ACC112 (cell line): ENCODE results near the gene OTOG.

Experiments used
- H2AFZ ChIP-seq: fragments of 200-600 bp; sonication (generic); one replicate; pipeline ENCODE4 v1.6.0; 2017; ENCODE audit warnings: antibody characterized with exemption, low read length; ENCODE audit not compliant: unreplicated experiment
- H3K27ac ChIP-seq: fragments of 200-600 bp; sonication (generic); 2 replicates; pipeline ENCODE4 v1.5.1; 2014; ENCODE audit warnings: low read depth, mild to moderate bottlenecking, antibody characterized with exemption, low read length, moderate library complexity
- H3K27me3 ChIP-seq: fragments of 200-600 bp; sonication (generic); 2 replicates; pipeline ENCODE4 v1.6.1; 2014; ENCODE audit warnings: mild to moderate bottlenecking, antibody characterized with exemption, low read length, moderate library complexity, mixed read lengths; ENCODE audit not compliant: insufficient read depth
- H3K36me3 ChIP-seq: fragments of 200-600 bp; sonication (generic); 2 replicates; pipeline ENCODE4 v1.6.1; 2016; ENCODE audit warnings: mild to moderate bottlenecking, antibody characterized with exemption, low read length, moderate library complexity, mixed read lengths; ENCODE audit not compliant: insufficient read depth
- H3K4me1 ChIP-seq: fragments of 200-600 bp; sonication (generic); one replicate; pipeline ENCODE4 v1.6.1; 2016; ENCODE audit warnings: low read length, mixed read lengths; ENCODE audit not compliant: insufficient read depth, unreplicated experiment, control insufficient read depth
- H3K4me3 ChIP-seq: fragments of 200-600 bp; sonication (generic); 2 replicates; pipeline ENCODE4 v1.5.1; 2014; ENCODE audit warnings: mild to moderate bottlenecking, low read depth, low read length
- H3K79me2 ChIP-seq: fragments of 200-600 bp; sonication (generic); one replicate; pipeline ENCODE4 v1.6.0; 2016; ENCODE audit warnings: low read length; ENCODE audit not compliant: control insufficient read depth, unreplicated experiment, insufficient read depth

Gene OTOG

GRCh38 chr11:17599460-17599925 is 52.4 kb downstream of the OTOG start:
- Histone ChIP-seq H3K27me3 (peaks cover 37% of the 10 kb centered on the region), H2AFZ (no peak overlapping the region), H3K27ac (no peak overlapping the region), H3K36me3 (no peaks in the 10 kb centered on the region), H3K4me1 (no peaks in the 10 kb centered on the region), H3K4me3 (no peak overlapping the region), H3K79me2 (no peaks in the 10 kb centered on the region)

- Histone ChIP-seq H3K79me2 (no peaks in the 10 kb centered on the region), H2AFZ (no peak overlapping the region)
These were observed 53.5 kb downstream of the OTOG start for GRCh38 chr11:17600316-17601255.

GRCh38 chr11:17601256-17601671 is 54.2 kb downstream of the OTOG start:
- H3K4me1 ChIP-seq: no peaks in the 10 kb centered on the region
- no peak overlapping the region for H3K4me3 ChIP-seq
- no peak overlapping the region for H3K27ac ChIP-seq
- H3K27me3 ChIP-seq: peaks cover 30% of the 10 kb centered on the region
- no peak overlapping the region for H2AFZ ChIP-seq
- H3K79me2 ChIP-seq: no peaks in the 10 kb centered on the region
- H3K36me3 ChIP-seq: no peaks in the 10 kb centered on the region

More at GRCh38 chr11:17600316-17601255, 53.5 kb downstream of the OTOG start:
- Histone ChIP-seq H3K4me3 (no peak overlapping the region), H3K27ac (no peak overlapping the region), H3K4me1 (no peaks in the 10 kb centered on the region), H3K36me3 (no peaks in the 10 kb centered on the region), H3K27me3 (peaks cover 31% of the 10 kb centered on the region)

DNA sequence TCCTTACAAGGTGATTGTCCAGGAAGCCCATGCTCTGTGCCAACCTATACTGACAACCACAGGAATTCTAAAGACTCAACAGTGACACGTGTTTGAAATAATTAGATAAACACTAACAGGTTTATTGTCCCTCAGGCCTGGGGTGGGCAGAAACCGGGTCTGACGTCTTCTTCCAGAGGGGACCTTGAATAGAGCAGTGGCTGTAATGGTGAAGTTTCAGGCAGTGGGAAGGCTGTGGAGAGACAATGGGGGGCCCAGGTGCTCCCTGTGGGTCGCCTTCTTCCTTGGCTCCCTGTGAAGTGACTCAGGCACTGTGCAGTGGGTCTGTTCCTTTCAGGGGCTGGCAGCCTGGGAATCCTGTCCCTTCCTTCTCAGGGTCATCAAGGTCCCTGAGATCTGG is 54.6 kb downstream of the OTOG start:
- Histone ChIP-seq H2AFZ (no peak overlapping the region), H3K4me1 (no peaks in the 10 kb centered on the region), H3K27ac (no peak overlapping the region)

DNA sequence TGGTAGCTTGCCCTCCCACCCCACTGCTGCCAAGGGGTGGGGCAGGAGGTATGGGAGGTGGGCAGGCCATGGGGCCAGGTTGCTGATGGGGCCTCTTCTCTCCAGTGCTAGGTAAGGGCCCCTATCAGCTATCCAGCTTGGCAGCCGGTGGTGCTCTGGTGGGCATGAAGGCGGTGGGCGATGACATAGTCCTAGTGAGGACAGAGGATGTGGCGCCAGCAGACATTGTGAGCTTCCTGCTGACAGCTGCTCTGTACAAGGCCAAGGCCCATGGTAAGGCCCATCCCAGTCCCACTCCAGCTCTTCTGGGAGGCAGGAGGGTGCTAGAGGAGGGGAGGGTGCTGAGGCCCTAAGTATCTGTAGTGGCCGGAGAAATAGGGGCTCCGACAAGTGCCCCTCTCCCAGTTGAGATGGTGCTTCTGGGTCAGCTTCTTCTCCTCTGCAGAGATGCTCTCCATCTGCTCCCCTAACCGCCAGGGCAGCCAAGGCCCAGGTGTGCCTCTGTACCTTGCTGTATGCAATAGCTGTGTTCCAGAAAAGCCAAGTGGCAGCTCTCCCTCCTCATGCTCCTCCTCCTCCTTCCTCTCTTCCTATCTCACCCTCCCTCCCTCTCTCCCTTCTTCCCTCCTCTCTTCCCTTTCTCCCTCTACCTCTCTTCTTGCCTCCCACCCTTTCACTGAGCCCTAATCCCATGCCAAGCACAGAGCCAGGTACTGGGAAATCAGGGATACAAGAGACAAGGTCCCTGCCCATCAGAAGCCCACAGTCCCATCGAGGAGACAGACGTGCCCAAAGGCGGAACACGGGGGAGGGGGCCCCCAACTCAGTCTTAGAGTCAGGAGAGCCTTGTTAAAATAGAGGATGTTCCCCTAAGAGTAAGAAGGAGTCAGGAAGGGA is 55.3 kb downstream of the OTOG start:
- Histone ChIP-seq H3K4me1 (no peaks in the 10 kb centered on the region), H3K36me3 (no peaks in the 10 kb centered on the region), H3K4me3 (no peak overlapping the region), H3K27ac (no peak overlapping the region), H3K27me3 (peaks cover 28% of the 10 kb centered on the region), H3K79me2 (no peaks in the 10 kb centered on the region), H2AFZ (no peak overlapping the region)

More for the DNA sequence above, 54.6 kb downstream of the OTOG start:
- no peaks in the 10 kb centered on the region for H3K79me2 ChIP-seq
- no peaks in the 10 kb centered on the region for H3K36me3 ChIP-seq
- peaks cover 29% of the 10 kb centered on the region for H3K27me3 ChIP-seq
- no peak overlapping the region for H3K4me3 ChIP-seq

DNA sequence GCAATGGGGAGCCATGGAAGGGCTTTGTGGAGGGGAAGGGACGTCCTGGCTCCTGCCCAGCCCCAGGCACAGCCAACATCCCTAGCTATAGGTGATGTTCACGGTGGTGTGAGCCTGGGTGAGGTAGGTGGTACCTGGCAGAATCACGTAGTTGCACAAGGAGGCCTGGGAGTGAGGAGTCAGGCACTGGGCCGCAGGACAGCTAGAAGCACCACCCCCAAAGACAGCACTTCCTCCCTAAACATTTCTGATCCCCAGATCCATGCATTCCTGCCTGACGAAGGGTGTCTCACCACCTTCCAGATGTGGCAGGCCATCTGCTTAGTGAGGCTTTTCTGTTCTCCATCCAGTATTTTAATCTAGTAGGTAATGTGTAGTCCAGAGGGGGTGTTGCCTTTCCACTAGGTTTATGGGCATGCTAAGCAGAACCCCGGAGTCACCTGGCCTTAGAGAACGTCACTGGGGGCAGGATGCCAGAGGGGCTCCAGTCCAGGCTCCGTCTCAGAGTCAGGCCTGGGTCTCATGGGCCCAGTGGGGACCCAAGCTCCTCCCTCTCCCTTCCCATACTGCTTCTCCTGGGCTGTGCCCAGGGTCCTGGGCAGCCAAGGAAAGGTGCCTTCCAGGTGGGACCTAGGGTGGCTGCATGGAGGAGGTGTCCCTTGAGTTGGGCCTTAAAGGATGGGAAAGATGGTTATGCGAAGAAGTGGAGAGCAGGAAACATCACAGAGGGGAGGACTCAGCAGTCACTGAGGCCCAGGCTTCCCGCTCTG is 56.2 kb downstream of the OTOG start:
- no peaks in the 10 kb centered on the region for H3K79me2 ChIP-seq
- no peak overlapping the region for H3K27ac ChIP-seq
- no peaks in the 10 kb centered on the region for H3K4me1 ChIP-seq
- H3K36me3 ChIP-seq: no peaks in the 10 kb centered on the region
- H2AFZ ChIP-seq: no peak overlapping the region
- H3K4me3 ChIP-seq: no peak overlapping the region
- H3K27me3 ChIP-seq: peaks cover 27% of the 10 kb centered on the region

- no peaks in the 10 kb centered on the region for H3K79me2 ChIP-seq
- no peaks in the 10 kb centered on the region for H3K4me1 ChIP-seq
- H3K27ac ChIP-seq: no peak overlapping the region
- H2AFZ ChIP-seq: no peak overlapping the region
- peaks cover 30% of the 10 kb centered on the region for H3K27me3 ChIP-seq
- H3K4me3 ChIP-seq: no peak overlapping the region
- H3K36me3 ChIP-seq: no peaks in the 10 kb centered on the region
These were observed 57.3 kb downstream of the OTOG start for GRCh38 chr11:17604201-17604914.

DNA sequence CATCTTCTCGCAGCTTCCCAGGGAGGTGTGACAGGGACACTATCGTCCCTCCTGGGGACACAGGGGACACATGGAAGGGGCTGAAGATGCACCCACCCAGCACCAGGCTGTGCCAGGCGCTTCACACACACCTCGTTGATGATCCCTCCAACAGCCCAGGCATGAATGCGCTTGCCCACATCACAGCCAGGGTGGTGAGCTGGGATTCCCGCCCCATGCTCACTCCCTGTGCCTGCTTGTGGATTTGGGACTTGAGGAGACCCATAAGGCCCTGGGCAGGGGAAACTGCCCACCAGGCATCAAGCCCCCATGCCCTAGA is 57.8 kb downstream of the OTOG start:
- Histone ChIP-seq H3K27me3 (peaks cover 26% of the 10 kb centered on the region), H3K36me3 (no peaks in the 10 kb centered on the region), H2AFZ (no peak overlapping the region), H3K4me3 (no peak overlapping the region), H3K79me2 (no peaks in the 10 kb centered on the region), H3K4me1 (no peaks in the 10 kb centered on the region), H3K27ac (no peak overlapping the region)

GRCh38 chr11:17605651-17606122 is 58.6 kb downstream of the OTOG start:
- Histone ChIP-seq H3K36me3 (no peaks in the 10 kb centered on the region), H3K27ac (no peak overlapping the region), H3K79me2 (no peaks in the 10 kb centered on the region), H3K27me3 (peaks cover 25% of the 10 kb centered on the region), H3K4me3 (no peak overlapping the region), H3K4me1 (no peaks in the 10 kb centered on the region), H2AFZ (no peak overlapping the region)
